Measurements from ENCODE around the gene TPSG1. TPM values are rescaled to one million over a fixed set of nuclear protein-coding genes. Genes with fewer than 3 reads are reported as not detected.

TPSG1 gene
- total and polyA plus RNA-seq, 2 of the 13 experiments (the other 11 are each of a cell fraction or from before 2014, with no cell fraction given) = not detected

DNA sequence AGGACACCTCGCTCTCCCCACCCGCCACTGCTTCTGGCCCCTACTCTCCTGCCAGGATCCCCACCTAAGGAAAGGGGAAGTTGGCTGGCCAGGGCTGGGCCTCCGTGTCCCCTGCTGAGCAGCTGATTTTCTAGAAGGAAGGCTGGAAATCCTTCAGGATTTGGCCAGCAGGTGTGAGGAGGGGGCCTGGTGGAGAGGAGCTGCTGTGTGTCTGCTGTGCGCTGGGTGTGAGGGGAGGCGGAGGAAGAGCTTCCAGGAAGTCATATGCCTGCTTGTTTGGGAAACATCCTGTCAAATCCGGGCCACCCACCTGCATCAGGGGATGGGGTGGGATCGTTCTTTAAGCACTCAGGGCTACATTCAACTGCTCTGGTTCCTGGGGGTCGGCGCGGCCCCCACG is 28.6 kb downstream of the TPSG1 start:
- Histone ChIP-seq H3K9me3 (ENCODE audit: low read length) (no peaks in the 10 kb centered on the region), H3K36me3 (replicated peaks in 1 of 2; ENCODE audit: control insufficient read depth in 1 of 2, insufficient read depth in 2 of 2, low read length in 2 of 2) (no peaks in the 10 kb centered on the region), H3K4me2 (ENCODE audit: low read depth, low read length) (no peak overlapping the region), H3K27me3 (ENCODE audit: control insufficient read depth in 1 of 2, insufficient read depth in 2 of 2, low read length in 2 of 2) (peaks cover 2 to 33% of the 10 kb centered on the region in 2 experiments; a peak in 4 of 5 replicates), H3K4me3 (replicated peaks in 1 of 3; ENCODE audit: insufficient read depth in 1 of 3, low read depth in 2 of 3, low read length in 3 of 3) (no peak overlapping the region), H3K79me2 (ENCODE audit: insufficient read depth, low read length) (no peaks in the 10 kb centered on the region), H3K27ac (ENCODE audit: extremely low read length, insufficient read depth, low read length) (no peak overlapping the region), H3K9ac (ENCODE audit: insufficient read depth, low read depth, low read length) (no peak overlapping the region), H4K20me1 (ENCODE audit: insufficient read depth, low read length) (peaks cover 29% of the 10 kb centered on the region; the same call in 1 of the 2 replicates), H3K4me1 (ENCODE audit: insufficient read depth, low read length) (peaks cover 33% of the 10 kb centered on the region), H2AFZ (ENCODE audit: low read length) (no peak overlapping the region)
- no peak for FAIRE-seq
- POLR2A ChIA-PET = no interaction called here
- intact Hi-C loops (cut with micrococcal nuclease; ENCODE audit: unreplicated experiment) = no loop called here
- TF ChIP-seq ZNF331 (CRISPR knock-in tag; IDR thresholded peaks at IDR 0.05) (no peak), GTF3A (CRISPR knock-in tag; conservative IDR thresholded peaks at IDR 0.05) (no peak), ELF1 (CRISPR knock-in tag; IDR thresholded peaks at IDR 0.05) (no peak), YY1 (IDR thresholded peaks at IDR 0.05; ENCODE audit: insufficient read depth, insufficient replicate concordance, low read depth, low read length) (no peak), SSRP1 (CRISPR knock-in tag; IDR thresholded peaks at IDR 0.05) (no peak), ZSCAN25 (CRISPR knock-in tag; IDR thresholded peaks at IDR 0.05) (no peak), SUZ12 (IDR thresholded peaks at IDR 0.05; ENCODE audit: low read depth, low read length) (no peak), ZNF629 (CRISPR knock-in tag; conservative IDR thresholded peaks at IDR 0.05) (no peak), GATAD1 (CRISPR knock-in tag; IDR thresholded peaks at IDR 0.05) (no peak), SMARCE1 (IDR thresholded peaks at IDR 0.05; ENCODE audit: borderline replicate concordance) (no peak), JUN (CRISPR knock-in tag; IDR thresholded peaks at IDR 0.05) (no peak), ZNF468 (CRISPR knock-in tag; IDR thresholded peaks at IDR 0.05) (no peak), NONO (IDR thresholded peaks at IDR 0.05) (no peak), NONO (CRISPR knock-in tag; conservative IDR thresholded peaks at IDR 0.05) (no peak)
- TF ChIP-seq, protein P1, sequence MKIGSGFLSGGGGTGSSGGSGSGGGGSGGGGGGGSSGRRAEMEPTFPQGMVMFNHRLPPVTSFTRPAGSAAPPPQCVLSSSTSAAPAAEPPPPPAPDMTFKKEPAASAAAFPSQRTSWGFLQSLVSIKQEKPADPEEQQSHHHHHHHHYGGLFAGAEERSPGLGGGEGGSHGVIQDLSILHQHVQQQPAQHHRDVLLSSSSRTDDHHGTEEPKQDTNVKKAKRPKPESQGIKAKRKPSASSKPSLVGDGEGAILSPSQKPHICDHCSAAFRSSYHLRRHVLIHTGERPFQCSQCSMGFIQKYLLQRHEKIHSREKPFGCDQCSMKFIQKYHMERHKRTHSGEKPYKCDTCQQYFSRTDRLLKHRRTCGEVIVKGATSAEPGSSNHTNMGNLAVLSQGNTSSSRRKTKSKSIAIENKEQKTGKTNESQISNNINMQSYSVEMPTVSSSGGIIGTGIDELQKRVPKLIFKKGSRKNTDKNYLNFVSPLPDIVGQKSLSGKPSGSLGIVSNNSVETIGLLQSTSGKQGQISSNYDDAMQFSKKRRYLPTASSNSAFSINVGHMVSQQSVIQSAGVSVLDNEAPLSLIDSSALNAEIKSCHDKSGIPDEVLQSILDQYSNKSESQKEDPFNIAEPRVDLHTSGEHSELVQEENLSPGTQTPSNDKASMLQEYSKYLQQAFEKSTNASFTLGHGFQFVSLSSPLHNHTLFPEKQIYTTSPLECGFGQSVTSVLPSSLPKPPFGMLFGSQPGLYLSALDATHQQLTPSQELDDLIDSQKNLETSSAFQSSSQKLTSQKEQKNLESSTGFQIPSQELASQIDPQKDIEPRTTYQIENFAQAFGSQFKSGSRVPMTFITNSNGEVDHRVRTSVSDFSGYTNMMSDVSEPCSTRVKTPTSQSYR (CRISPR knock-in tag; IDR thresholded peaks at IDR 0.05; ENCODE audit: borderline replicate concordance) = no peak
- TF ChIP-seq, protein P2, sequence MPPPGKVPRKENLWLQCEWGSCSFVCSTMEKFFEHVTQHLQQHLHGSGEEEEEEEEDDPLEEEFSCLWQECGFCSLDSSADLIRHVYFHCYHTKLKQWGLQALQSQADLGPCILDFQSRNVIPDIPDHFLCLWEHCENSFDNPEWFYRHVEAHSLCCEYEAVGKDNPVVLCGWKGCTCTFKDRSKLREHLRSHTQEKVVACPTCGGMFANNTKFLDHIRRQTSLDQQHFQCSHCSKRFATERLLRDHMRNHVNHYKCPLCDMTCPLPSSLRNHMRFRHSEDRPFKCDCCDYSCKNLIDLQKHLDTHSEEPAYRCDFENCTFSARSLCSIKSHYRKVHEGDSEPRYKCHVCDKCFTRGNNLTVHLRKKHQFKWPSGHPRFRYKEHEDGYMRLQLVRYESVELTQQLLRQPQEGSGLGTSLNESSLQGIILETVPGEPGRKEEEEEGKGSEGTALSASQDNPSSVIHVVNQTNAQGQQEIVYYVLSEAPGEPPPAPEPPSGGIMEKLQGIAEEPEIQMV (CRISPR knock-in tag; IDR thresholded peaks at IDR 0.05; ENCODE audit: low read depth) = no peak
- TF ChIP-seq, protein P3, sequence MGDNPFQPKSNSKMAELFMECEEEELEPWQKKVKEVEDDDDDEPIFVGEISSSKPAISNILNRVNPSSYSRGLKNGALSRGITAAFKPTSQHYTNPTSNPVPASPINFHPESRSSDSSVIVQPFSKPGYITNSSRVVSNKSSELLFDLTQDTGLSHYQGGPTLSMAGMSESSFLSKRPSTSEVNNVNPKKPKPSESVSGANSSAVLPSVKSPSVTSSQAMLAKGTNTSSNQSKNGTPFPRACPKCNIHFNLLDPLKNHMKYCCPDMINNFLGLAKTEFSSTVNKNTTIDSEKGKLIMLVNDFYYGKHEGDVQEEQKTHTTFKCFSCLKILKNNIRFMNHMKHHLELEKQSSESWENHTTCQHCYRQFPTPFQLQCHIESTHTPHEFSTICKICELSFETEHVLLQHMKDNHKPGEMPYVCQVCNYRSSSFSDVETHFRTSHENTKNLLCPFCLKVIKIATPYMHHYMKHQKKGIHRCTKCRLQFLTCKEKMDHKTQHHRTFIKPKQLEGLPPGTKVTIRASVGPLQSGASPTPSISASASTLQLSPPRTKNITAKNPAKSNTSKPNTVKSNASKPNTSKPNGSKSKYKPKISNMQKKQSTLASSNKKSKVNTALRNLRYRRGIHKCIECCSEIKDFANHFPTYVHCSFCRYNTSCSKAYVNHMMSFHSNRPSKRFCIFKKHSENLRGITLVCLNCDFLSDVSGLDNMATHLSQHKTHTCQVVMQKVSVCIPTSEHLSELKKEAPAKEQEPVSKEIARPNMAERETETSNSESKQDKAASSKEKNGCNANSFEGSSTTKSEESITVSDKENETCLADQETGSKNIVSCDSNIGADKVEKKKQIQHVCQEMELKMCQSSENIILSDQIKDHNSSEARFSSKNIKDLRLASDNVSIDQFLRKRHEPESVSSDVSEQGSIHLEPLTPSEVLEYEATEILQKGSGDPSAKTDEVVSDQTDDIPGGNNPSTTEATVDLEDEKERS (CRISPR knock-in tag; IDR thresholded peaks at IDR 0.05) = no peak
- 76% methylated on average over 3 of the region's 11 CpGs for WGBS (ENCODE audit: low lambda C conversion rate)
- in situ Hi-C loops (cut with HindIII; ENCODE audit: extremely low pct_ligation_motif_present, low pct_unique_long_range_greater_than_20kb) = loop anchor here (5.0 kb wide), 1 partner anchor 84 kb away; no protein-coding TSS in a partner anchor
- CTCF ChIA-PET (ENCODE audit: low intra/inter-chr PET ratio, low total read pairs) = no interaction called here
- no TSS peak for BruUV-seq (replicated peaks)
- DNase-seq (ENCODE audit: low spot score) = no peak
- no peak for ATAC-seq

Data from HepG2 (cell line).